Smooth muscle cell of the pulmonary artery (primary cell): ENCODE measurements around the gene ELOVL1. TPM values are rescaled to one million over a fixed set of nuclear protein-coding genes. Genes with fewer than 3 reads are reported as not detected.

Source experiments
- total RNA-seq: library from RNA; depleted of rRNA; stranded (reverse); fragments of >200 nt; gene quantifications from 2 replicates; pipeline ENCODE4 v1.2.3, GENCODE V29; 2014

ELOVL1 gene
- total RNA-seq: 60.1 and 62.8 TPM in 2 replicates

DNA sequence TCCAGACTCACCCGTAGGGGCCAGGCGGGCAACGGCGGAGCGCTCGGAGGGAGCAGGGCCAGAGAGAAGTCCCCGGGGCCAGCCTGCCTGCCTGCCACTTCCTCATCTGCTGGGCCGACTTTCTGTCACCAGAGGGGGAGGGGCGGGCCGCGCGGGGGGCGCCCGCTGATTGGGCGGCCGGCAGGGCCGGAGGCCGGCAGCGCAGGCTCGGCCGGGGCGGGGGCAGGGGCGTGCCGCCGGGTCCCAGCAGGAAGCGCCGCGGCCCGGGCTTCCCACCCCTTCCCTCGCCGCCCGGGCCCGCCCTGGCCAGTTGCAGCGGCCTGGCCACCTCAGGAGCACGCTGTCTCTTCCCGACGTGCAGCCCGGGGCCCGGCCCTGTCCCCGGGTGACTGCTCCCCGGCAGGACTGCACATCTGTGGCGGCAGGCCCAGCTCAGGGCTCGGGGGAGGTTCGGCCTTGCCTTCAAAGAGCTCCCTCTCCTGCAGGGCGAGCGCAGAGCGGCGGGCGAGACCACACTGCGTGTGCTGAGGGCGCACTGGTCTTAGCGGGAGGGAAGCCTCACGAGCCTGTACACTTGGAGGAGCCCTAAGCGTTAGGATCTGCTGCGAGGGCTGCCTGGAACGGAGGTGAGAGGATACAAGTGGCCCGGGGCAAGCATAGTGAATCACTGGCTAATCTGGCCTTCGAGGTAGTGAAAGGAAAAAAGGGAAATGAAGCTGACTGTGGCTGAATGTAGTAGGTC is at the start of gene ELOVL1:
TSS of gene ELOVL1 (minus strand) at position 108 of the 742 bp plus-strand sequence. CDS start 2,402 bp downstream, outside the sequence.

DNA sequence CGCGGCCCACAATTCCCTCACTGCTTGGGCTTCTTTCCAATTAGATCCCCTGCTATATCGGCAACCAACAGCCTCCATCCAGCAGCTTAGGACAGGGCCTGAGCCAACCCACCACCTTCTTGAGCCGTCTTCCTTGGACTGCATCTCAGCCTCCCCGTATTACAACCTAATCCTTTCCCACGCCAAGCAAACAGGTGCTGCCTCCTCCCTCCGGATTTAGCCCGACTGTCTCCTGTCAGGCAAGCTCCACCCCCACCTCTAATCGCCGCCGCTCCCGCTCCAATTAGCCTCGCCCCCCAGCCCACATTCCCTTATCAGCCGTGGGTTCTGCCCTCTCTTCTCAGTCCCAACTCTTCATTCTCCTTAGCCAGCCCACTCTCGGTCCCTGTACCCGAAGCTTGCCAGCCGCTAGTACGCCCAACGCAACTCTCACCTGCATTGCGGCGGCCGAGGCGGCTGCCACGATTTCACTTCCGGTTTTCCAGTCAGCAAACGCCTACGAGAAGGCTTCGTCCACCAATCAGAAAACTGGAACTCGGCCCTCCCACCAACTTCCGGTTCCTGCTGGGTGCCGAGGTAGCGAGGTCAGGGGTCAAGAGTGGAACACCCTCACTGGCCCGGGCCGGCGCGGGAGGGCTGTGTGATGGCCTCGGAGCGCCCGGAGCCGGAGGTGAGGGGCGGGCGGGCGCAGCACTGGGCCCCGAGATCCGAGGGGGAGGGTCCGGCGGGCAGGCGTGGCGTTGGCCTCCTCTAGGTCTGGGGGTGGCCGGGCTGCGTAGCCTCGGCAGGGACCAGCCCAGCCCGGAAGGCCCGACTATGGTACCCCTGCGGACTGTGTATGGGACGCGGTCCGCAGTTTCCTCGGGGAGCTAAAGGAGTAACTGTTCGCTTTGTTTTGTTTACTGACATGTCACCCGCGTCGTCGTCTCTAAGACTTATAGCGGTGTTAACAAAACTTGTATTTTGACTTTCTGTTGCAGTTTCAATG is 21.8 kb upstream of the ELOVL1 start, which contains the start of the genes MED8 and SZT2:
TSS of gene MED8 (minus strand) at position 475 of the 988 bp plus-strand sequence. CDS start at position 439, 36 bp downstream.
TSS of gene SZT2 (plus strand) at position 574 of the 988 bp plus-strand sequence. CDS start at position 644, 70 bp downstream.

DNA sequence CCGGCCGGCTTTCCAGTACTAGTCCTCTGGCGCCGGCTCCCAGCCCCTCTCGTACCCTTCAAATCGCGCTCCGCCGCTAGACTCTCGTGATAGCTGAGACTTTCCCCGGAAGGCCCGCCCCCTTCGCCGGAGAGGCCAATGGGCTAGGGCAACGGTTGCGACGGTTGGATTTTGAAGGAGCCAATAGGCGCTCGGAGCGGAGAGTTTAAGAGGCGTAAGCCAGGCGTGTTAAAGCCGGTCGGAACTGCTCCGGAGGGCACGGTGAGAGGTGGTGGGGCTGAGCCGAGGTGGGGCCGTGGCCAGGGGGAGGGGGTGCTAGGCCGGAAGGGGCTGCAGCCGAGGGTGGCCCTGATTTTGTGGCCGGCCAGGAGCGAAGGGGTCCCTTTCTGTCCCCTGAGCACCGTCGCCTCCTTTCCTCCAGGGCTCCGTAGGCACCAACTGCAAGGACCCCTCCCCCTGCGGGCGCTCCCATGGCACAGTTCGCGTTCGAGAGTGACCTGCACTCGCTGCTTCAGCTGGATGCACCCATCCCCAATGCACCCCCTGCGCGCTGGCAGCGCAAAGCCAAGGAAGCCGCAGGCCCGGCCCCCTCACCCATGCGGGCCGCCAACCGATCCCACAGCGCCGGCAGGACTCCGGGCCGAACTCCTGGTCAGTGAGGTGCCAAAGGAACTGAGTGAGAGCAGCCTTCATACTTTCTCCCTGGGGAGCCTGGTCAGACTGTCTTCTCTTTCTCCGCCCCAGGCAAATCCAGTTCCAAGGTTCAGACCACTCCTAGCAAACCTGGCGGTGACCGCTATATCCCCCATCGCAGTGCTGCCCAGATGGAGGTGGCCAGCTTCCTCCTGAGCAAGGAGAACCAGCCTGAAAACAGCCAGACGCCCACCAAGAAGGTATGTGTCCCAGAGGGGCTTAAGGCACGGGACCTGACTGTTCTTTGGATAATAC is 8.8 kb downstream of the ELOVL1 start, which contains the start of gene CDC20:
TSS of gene CDC20 (plus strand) at position 236 of the 948 bp plus-strand sequence. CDS start at position 471, 235 bp downstream.

DNA sequence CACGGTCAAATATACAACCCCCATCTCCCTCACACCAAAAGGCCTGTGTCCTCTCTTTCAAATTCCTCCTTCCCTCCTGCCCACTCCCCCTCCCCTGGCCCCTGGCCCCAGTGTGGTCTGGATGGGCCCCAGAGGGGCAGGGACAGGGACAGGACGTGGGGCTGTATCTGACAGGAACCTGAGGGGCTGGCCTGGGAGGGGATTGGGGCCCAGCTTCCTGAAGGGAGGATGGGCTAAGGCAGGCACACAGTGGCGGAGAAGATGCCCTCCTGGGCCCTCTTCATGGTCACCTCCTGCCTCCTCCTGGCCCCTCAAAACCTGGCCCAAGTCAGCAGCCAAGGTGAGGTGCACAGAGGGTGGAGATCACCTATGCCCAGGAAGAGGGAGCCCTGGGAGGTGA is 30.2 kb downstream of the ELOVL1 start, which contains the start of gene MPL:
TSS of gene MPL (plus strand) at position 231 of the 400 bp plus-strand sequence. CDS start at position 262, 31 bp downstream.

Other genes with a start within 250 kb of the ELOVL1 start
- gene EBNA1BP2, start 195.7 kb downstream of the ELOVL1 start, total RNA-seq: 51.7 and 63.8 TPM in 2 replicates
- 0.26 and 0.30 TPM in 2 replicates for gene CFAP57, start 195.7 kb downstream of the ELOVL1 start, total RNA-seq
- gene TMEM125, start 98.0 kb downstream of the ELOVL1 start, total RNA-seq: not detected in 2 replicates
- not detected in 2 replicates for gene C1orf210, start 82.4 kb downstream of the ELOVL1 start, total RNA-seq
- gene TIE1, start 67.0 kb downstream of the ELOVL1 start, total RNA-seq: 0.65 and 1.8 TPM in 2 replicates
- not detected in 2 replicates for gene MPL, start 30.2 kb downstream of the ELOVL1 start, total RNA-seq
- gene CDC20, start 9.0 kb downstream of the ELOVL1 start, total RNA-seq: 7.9 and 16.5 TPM in 2 replicates
- gene MED8, start 21.8 kb upstream of the ELOVL1 start, total RNA-seq: 51.9 and 53.1 TPM in 2 replicates
- gene SZT2, start 21.9 kb upstream of the ELOVL1 start, total RNA-seq: 42.6 and 43.3 TPM in 2 replicates
- gene HYI, start 85.9 kb upstream of the ELOVL1 start, total RNA-seq: 31.5 and 35.6 TPM in 2 replicates
- 212 and 364 TPM in 2 replicates for gene PTPRF, start 162.9 kb upstream of the ELOVL1 start, total RNA-seq